KMS-11 (cell line): ENCODE data around the gene CC2D2B.
"Not testable (repeated sequence)": the region's sequence is repeated elsewhere in the genome, so short reads cannot be mapped to it uniquely, and the experiment has no call there.

ENCODE experiments used
- H2AFZ ChIP-seq: fragments of 200-600 bp; sonication (generic); 2 replicates; pipeline ENCODE4 v1.6.1; 2016; ENCODE audit warnings: antibody characterized with exemption, mixed run types, low read depth
- H3K27ac ChIP-seq: fragments of 200-600 bp; sonication (generic); 2 replicates; pipeline ENCODE4 v1.6.1; 2016; ENCODE audit warnings: mild to moderate bottlenecking, mixed run types
- H3K27me3 ChIP-seq: fragments of 200-600 bp; sonication (generic); 2 replicates; pipeline ENCODE4 v1.6.1; 2017; ENCODE audit warnings: mild to moderate bottlenecking, low read depth, mixed run types, moderate library complexity; ENCODE audit not compliant: insufficient read depth
- H3K36me3 ChIP-seq: fragments of 200-600 bp; sonication (generic); 2 replicates; pipeline ENCODE4 v1.6.1; 2017; ENCODE audit warnings: mild to moderate bottlenecking, mixed run types; ENCODE audit not compliant: insufficient read depth
- H3K4me1 ChIP-seq: fragments of 200-600 bp; sonication (generic); 2 replicates; pipeline ENCODE4 v1.6.1; 2016; ENCODE audit warnings: mild to moderate bottlenecking, low read depth, mixed run types; ENCODE audit not compliant: poor library complexity, severe bottlenecking
- H3K4me2 ChIP-seq: fragments of 200-600 bp; sonication (generic); 2 replicates; pipeline ENCODE4 v1.7.0; 2016; ENCODE audit warnings: mild to moderate bottlenecking, mixed run types
- H3K4me3 ChIP-seq: fragments of 200-600 bp; sonication (generic); IDR thresholded peaks from 2 replicates; pipeline ENCODE4 v1.6.1; 2017; ENCODE audit warnings: low read depth, low read length, mixed read lengths; ENCODE audit not compliant: insufficient read depth
- H3K79me2 ChIP-seq: fragments of 200-600 bp; sonication (generic); 2 replicates; pipeline ENCODE4 v1.6.1; 2016; ENCODE audit warnings: low read depth, mixed run types; ENCODE audit not compliant: insufficient read depth
- H3K9ac ChIP-seq: fragments of 200-600 bp; sonication (generic); 2 replicates; pipeline ENCODE4 v1.6.1; 2016; ENCODE audit warnings: mild to moderate bottlenecking, mixed run types
- H4K20me1 ChIP-seq: fragments of 200-600 bp; sonication (generic); 2 replicates; pipeline ENCODE4 v1.6.1; 2016; ENCODE audit warnings: mild to moderate bottlenecking, mixed run types; ENCODE audit not compliant: insufficient read depth
- CTCF ChIP-seq: fragments of 200-600 bp; sonication (generic); conservative IDR thresholded peaks from 2 replicates; pipeline ENCODE4 v1.6.1; 2017; ENCODE audit warnings: low read depth, mild to moderate bottlenecking, antibody characterized with exemption, low read length, moderate library complexity, mixed read lengths

The CC2D2B gene

GRCh38 chr10:95976362-95977229 is 68.8 kb downstream of the CC2D2B start:
- Histone ChIP-seq H3K27ac (no peak overlapping the region), H3K27me3 (no peaks in the 10 kb centered on the region), H3K79me2 (no peaks in the 10 kb centered on the region), H2AFZ (no peak overlapping the region), H3K4me3 (no peak overlapping the region), H3K36me3 (no peaks in the 10 kb centered on the region), H3K4me2 (no peak overlapping the region), H4K20me1 (no peaks in the 10 kb centered on the region), H3K4me1 (no peaks in the 10 kb centered on the region), H3K9ac (no peak overlapping the region)
- no peak for TF ChIP-seq CTCF

GRCh38 chr10:95982200-95982599 is 74.4 kb downstream of the CC2D2B start:
- no peak overlapping the region for H3K4me3 ChIP-seq
- H3K36me3 ChIP-seq: no peaks in the 10 kb centered on the region
- no peaks in the 10 kb centered on the region for H3K79me2 ChIP-seq
- no peak overlapping the region for H3K27ac ChIP-seq
- H3K4me2 ChIP-seq: no peak overlapping the region
- H4K20me1 ChIP-seq: no peaks in the 10 kb centered on the region
- H2AFZ ChIP-seq: no peak overlapping the region
- H3K9ac ChIP-seq: no peak overlapping the region
- no peaks in the 10 kb centered on the region for H3K27me3 ChIP-seq
- no peaks in the 10 kb centered on the region for H3K4me1 ChIP-seq
- TF ChIP-seq CTCF: no peak

- no peak overlapping the region for H3K4me2 ChIP-seq
- no peak for TF ChIP-seq CTCF
- H3K27ac ChIP-seq: no peak overlapping the region
- H3K27me3 ChIP-seq: no peaks in the 10 kb centered on the region
- no peaks in the 10 kb centered on the region for H4K20me1 ChIP-seq
- H3K36me3 ChIP-seq: no peaks in the 10 kb centered on the region
- H3K9ac ChIP-seq: no peak overlapping the region
- H2AFZ ChIP-seq: no peak overlapping the region
- no peaks in the 10 kb centered on the region for H3K79me2 ChIP-seq
- H3K4me1 ChIP-seq: no peaks in the 10 kb centered on the region
- H3K4me3 ChIP-seq: no peak overlapping the region
Observed at GRCh38 chr10:95987685-95988426, 80.1 kb downstream of the CC2D2B start.

- no peak overlapping the region for H3K9ac ChIP-seq
- no peaks in the 10 kb centered on the region for H3K27me3 ChIP-seq
- no peak for TF ChIP-seq CTCF
- H2AFZ ChIP-seq: no peak overlapping the region
- H3K4me3 ChIP-seq: no peak overlapping the region
- no peaks in the 10 kb centered on the region for H3K4me1 ChIP-seq
- no peaks in the 10 kb centered on the region for H3K79me2 ChIP-seq
- no peaks in the 10 kb centered on the region for H3K36me3 ChIP-seq
- H3K4me2 ChIP-seq: no peak overlapping the region
- H4K20me1 ChIP-seq: no peaks in the 10 kb centered on the region
- H3K27ac ChIP-seq: no peak overlapping the region
Observed at GRCh38 chr10:95988702-95989101, 80.9 kb downstream of the CC2D2B start.

GRCh38 chr10:95994376-95994775 is 86.6 kb downstream of the CC2D2B start:
- not testable (repeated sequence) for H3K79me2 ChIP-seq, H3K27me3 ChIP-seq, H3K4me1 ChIP-seq, H3K27ac ChIP-seq, H3K4me3 ChIP-seq, H4K20me1 ChIP-seq, H3K36me3 ChIP-seq, H2AFZ ChIP-seq, H3K9ac ChIP-seq, H3K4me2 ChIP-seq
